ENCODE measurements around the gene PCSK4.
A peak's percentile ranks its signal among the peaks of the same experiment; 100 is the strongest.
"Not testable (repeated sequence)": the region's sequence is repeated elsewhere in the genome, so short reads cannot be mapped to it uniquely, and the experiment has no call there.

PCSK4 gene

GRCh38 chr19:1452802-1453524 lies 37.2 kb downstream of the PCSK4 start:
- no peak for DNase-seq

DNA sequence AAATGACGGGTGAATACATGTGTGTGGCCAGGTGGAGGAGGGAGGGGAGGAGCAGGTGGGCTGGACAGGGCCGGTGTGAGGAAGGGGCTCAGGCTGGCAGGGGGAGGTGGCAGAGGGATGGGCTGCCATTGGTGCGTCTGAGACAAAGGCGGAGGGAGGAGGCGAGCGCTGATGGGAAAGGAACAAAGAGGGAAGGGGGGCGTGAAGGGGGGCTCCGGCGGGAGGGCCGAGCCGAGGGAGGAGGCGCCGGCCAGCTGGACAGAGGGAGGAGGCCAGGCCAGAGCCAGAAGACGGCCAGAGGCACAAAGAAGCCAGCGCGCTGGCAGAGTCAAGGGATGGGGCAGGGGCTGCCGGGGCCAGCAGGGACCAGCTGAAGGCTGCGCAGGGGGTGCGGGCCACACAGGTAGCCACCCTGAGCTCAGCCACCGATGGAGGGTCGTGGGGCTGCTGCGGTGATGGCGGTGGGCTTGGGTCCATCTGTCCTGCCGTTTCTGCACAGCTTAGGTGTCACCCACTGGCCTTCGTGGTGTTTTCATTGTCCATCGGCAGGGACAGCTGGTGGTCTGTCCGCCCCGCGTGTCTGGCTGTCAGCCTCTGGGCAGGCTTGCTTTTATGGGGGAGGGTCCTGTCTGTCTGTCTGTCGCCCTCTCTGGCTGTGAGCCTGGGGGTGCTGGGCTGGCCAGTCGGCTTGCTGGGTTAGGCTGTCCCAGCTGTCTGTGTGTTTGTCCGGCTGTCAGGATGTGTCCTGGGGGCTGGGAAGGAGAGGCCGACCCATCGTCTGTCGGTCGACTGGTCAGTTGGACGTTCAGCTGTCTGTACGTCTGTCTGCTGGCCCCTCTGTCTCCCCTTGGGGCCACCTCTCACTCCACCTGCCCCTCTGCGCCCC lies 38.0 kb downstream of the PCSK4 start:
- DNase-seq = no peak

DNA sequence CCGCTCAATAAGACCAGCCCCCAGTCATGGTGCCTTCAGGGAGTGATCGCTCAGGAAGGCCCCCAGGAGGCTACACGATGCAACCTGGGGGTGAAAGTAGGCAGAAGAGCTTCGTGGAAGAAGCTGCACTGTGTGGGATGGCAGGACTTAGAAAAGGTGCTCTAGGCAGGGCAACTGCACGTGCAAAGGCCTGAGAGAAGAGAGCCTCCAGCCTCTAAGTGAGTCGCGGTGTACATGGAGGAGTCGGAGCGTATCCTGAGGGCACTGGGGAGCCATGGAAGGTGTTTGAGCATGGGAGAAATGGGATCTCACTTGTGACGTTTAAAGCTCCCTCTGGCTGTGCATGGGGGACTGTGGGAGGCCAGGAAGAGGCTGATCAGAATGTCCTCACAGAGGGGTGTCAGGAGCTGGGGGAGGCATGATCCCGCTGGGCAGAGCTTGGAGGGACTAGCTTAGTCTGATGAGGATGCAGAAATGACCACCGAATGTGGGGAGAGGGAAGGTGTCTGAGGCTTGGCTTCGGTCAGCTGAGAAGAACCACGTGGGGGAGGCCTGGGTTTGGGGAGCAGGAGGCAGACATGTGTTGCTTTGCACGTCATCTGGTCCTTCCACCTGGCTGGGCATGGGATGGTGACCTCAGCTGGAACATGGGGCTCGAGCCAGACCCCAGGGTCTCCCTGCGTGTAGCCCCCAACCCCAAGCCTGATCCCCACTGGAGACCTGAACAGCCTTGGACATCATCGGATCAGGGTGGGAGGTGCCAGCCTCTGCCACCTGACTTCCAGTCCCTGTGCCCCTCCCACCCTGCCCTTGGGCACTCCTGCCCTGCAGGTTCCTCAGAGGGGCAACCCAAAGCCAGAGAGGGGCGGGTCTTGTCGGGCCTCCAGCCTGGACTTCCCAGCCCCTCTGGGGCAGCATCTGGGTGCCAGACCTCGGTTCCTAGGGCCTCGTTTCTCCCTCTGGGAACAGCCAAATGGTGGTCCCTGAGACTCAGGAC lies 39.1 kb downstream of the PCSK4 start:
- DNase-seq = no peak

DNA sequence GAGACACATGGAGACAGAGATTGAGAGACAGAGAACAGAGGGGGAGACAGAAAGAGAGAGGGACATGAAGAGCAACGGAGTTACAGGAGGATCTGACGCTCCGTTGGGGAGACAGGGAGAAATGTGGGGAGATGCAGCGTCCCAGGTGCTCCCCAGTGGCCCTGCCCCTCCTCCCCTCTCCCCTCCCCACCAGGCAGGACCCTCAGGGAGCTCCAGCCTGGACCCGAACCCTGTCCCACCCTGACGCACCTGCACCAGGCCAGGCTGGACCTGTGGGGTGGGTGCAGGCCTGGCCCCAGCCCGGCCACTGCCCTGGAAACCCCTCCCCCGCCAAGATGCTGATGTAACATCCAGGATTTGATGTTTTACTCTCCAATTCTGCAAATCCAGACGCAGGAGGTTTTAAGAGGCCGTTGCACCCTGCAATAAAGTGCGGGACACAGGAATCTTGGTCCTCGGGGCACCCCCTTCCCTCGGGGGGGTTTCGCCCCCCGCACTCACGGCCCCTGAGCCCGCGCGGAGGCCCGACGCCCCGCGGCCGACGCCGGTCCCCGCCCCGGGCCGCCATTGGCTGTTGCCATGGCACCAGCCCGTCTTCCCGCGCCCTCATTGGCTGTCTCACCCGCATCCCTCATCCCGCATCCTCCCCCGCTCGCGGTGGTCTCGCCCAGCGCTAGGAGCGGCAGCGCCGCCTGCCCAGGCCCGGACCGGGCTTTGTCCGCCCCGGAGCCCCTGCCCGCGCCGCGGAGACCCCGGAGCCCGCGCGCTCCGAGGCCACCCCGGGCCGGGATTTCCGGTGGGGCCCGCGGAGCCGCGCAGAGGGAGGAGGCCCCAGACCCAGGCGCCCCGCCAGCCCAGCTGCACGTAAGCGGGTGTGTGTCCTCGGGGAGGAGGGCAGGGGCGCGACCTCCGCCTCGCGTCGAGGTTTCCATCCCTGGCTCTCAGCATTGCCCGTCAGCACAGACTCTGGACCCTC lies 40.4 kb downstream of the PCSK4 start, which contains the start of gene APC2:
Gene APC2 (plus strand): TSS at position 655 of the 976 bp plus-strand sequence. CDS start 2,881 bp downstream, outside the sequence.
- peak; percentile 25 for DNase-seq

DNA sequence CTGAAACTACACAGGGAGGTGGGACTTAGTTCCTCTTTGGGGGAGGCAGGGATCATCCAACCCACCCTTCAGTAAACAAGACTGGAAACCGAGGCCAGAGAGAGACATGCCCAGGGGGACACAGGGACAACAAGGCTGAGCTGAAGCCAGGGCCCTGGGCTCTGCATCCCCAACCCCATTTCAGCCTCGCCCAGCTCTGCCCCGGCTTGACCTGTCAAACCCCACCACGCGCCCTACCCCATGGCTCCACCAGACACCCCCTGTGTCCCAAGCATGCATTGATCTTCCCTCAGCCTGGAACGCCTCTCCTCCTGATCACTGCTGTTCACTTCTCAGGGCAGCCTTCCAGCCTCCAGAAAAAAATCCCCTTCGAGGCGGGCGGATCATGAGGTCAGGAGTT lies 42.2 kb downstream of the PCSK4 start:
- no peak for DNase-seq

DNA sequence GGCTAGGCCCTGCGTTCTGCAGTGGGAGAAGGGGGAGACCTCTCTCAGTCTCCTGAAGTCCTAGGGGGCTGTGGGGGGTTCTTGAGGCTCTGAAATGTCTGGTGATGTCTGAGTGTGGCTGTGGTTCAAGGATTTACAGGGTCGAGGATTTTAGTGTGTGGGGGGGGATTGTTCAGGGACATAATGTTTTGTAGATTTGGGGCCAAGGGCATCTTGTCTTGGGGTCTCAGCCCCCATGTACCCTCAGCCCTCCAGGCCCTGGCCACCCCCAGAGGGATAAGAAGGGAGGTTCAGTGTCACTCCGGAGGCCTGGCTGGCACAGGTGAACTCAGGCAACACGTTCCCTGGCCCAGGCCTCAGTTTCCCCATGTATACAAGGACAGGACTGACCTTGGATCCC lies 42.6 kb downstream of the PCSK4 start:
- no peak for DNase-seq

DNA sequence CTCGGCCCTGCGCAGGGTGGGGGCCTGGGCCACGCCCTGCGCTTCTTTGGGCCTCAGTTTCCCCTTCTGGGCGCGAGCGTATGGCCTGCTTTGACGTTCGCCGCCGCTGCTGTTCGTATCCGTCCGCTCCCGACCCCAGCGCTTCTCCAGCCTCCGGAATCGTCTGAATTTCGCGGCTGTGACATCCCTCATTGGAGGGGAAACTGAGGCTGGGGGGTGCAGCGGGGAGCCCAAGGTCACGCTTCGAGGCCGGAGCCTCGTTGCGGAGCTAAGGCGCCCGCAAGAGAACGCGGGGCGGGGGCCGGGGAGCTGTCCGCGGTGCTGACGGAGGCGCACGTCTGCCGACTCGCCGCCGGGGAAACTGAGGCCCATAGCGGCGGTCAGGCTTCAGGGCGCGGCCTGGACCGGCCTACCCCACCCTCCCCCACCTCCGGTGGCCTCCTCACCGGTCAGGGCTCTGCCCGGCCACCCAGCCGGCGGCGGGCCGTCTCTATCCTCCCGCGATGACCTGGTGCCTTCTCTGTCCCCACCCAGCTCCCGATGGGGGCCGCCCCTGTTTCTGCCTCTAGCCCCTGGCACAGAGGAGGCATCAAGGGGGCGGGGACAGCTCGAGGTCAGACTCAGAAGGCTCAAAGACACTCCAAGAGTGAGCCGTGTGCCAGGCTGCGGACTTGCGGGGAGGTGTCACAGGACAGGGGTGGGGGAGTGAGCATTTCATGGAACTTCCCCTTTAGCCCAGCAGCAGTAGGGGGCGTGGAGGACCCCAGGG lies 43.3 kb downstream of the PCSK4 start:
- no peak for DNase-seq

- DNase-seq = no peak
Measured at GRCh38 chr19:1445932-1446712, 44.0 kb downstream of the PCSK4 start.

DNA sequence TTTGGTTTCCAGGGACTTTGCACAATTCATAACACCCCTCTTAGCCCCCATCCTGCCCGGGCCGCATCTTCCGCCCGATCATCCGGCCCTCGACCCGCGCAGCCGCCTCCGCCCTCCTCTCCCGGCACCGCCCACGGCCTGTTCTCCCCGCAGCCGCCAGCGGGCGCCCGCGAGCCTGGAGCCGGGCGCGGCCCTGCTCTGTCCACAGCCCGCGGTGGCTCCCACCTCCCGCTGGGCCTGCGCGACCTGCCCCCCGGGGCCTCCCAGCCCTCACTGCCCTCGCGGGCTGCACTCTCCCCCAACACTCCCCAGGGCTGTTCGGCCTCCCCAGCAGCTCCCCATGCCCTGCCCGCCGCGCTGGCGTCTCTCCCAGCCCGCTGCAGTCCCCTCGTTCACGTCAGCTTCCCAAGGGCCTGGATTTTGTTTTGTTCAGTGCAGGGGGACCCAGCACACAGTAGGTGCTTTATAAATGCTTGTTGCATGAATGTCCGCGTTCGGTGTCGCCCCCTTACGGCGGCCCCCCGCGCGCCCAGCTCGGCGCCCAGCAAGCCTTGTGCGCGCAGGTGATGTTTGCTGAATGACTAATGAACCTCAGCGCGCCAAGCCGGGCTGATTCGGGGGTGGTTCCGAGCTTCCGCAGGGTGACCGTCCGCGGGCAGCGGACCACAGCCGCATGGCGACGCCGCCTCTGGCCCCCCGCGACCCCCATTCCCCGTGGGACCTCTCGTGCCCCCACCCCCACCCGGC lies 44.8 kb downstream of the PCSK4 start:
- peak; percentile 79 for DNase-seq

- DNase-seq = no peak
Measured at GRCh38 chr19:1441677-1442438, 48.3 kb downstream of the PCSK4 start.

DNA sequence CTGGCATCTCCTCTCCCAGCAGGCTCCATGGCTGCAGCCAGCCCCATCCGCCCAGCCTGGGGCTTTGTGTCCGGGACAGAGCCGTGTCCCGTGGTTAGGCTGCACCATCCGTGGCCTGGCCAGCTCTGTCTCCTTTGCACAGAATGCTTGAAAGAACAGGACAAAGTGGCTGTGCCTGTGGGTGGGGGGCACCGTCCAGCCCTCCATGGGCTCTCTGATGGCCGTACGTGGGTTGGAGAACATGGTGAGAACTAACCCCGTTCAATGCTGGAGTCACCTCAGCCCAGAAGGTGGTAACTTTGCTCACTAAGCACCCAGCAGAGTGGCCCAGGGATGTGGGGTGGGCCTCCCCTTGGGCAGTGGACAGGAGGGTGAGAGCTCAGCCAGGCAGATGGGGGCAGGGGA lies 49.1 kb downstream of the PCSK4 start:
- DNase-seq = no peak

- DNase-seq = no peak
Measured at GRCh38 chr19:1440418-1440801, 49.7 kb downstream of the PCSK4 start.

DNA sequence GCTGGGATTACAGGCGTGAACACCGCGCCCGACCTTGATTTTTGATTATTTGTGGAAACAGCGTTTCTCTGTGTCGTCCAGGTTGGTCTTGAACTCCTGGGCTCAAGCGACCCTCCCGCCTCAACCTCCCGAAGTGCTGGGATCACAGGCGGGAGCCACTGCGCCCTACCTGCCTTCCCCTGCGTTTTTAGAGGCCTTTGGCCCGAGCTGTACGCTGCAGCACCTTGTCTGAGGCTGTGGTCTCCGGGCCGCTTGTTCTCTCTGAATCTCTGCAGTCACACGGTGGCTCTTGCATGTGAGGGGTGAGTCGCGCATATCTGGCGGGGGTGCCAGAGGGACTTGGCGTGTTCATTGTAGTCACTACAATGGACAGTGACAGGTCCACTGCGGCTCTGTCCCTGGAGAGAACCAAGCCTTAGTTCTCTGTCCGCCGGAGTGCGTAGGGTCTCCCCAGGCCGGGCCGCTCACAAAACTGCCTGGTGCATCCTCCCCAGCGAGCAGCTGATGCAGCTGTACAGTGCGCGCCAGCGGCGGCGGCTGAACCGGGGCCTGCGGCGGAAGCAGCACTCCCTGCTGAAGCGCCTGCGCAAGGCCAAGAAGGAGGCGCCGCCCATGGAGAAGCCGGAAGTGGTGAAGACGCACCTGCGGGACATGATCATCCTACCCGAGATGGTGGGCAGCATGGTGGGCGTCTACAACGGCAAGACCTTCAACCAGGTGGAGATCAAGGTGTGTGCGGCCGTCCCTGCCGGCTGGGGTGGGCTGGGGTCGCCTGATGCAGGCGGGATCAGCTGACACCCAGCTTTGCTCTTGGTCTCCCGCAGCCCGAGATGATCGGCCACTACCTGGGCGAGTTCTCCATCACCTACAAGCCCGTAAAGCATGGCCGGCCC lies 50.4 kb downstream of the PCSK4 start:
- DNase-seq = not testable (repeated sequence)

DNA sequence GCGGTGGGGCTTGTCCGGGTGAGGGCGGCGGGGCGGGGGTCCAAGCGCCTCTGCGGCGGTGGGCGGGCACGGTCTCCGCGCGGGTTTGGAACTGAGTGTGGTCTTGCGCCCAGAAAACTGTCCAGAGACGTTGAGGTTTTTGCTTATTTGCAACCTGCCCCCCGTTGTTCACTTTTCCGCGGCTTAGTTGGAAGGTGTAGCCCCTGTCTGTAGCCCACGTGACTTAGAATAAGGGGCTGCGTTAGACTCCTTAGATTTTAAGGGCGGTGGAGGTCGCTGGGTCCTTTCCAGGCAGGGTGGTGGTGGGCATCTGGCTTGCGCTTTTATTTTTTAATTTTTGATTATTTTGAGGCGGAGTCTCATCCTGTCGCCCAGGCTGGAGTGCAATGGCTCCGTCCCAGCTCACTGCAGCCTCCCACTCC lies 51.2 kb downstream of the PCSK4 start:
- DNase-seq = no peak

- DNase-seq = peak; percentile 98
Measured at GRCh38 chr19:1438035-1438932, 51.9 kb downstream of the PCSK4 start, which contains the start of gene RPS15. TSS of gene RPS15 (plus strand) at chr19:1438396. CDS start at chr19:1438426, 30 bp downstream.

DNA sequence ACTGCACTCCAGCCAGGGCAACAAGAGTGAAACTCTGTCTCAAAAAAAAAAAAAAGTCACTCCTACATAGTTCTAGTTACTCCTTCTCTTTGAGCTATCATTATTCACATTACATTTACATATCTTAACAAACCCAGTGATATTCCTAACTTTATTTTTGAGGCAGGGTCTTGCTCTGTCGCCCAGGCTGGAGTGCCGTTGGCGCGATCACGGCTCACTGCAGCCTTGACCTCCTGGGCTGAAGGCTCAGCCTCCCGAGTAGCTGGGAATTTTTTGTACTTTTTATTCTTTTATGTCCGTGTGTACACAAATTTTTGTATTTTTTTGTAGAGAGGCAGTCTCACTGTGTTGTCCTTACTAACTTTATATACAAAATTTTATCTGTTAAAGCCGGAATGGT lies 52.5 kb downstream of the PCSK4 start:
- no peak for DNase-seq
